GM21360 (cell line): ENCODE results near the gene PCDH9.

ENCODE experiments used
- ATAC-seq: cut with Tn5 transposase; IDR thresholded peaks from one replicate; pipeline ENCODE4 v1.9.1; 2021; ENCODE audit warnings: mild to moderate bottlenecking, moderate library complexity; ENCODE audit not compliant: unreplicated experiment

PCDH9 gene

GRCh38 chr13:66364346-66364745 lies 865.8 kb downstream of the PCDH9 start:
- no peak for ATAC-seq

GRCh38 chr13:66362485-66362884 lies 867.7 kb downstream of the PCDH9 start:
- ATAC-seq = no peak

GRCh38 chr13:66359910-66360552 lies 870.1 kb downstream of the PCDH9 start:
- no peak for ATAC-seq

- no peak for ATAC-seq
Measured at GRCh38 chr13:66359393-66359792, 870.7 kb downstream of the PCDH9 start.

- no peak for ATAC-seq
Measured at GRCh38 chr13:66358564-66358963, 871.6 kb downstream of the PCDH9 start.

- ATAC-seq = no peak
Measured at GRCh38 chr13:66357463-66357862, 872.7 kb downstream of the PCDH9 start.

- ATAC-seq = no peak
Measured at GRCh38 chr13:66354879-66355751, 875.0 kb downstream of the PCDH9 start.

GRCh38 chr13:66353664-66354063 lies 876.5 kb downstream of the PCDH9 start:
- ATAC-seq = no peak

GRCh38 chr13:66349966-66350365 lies 880.2 kb downstream of the PCDH9 start:
- no peak for ATAC-seq

- no peak for ATAC-seq
Measured at GRCh38 chr13:66348745-66349690, 881.1 kb downstream of the PCDH9 start.

- ATAC-seq = no peak
Measured at GRCh38 chr13:66347486-66348117, 882.5 kb downstream of the PCDH9 start.

GRCh38 chr13:66345971-66346370 lies 884.2 kb downstream of the PCDH9 start:
- ATAC-seq = no peak

- ATAC-seq = no peak
Measured at GRCh38 chr13:66345518-66345810, 884.7 kb downstream of the PCDH9 start.

- no peak for ATAC-seq
Measured at GRCh38 chr13:66344805-66345517, 885.2 kb downstream of the PCDH9 start.

- ATAC-seq = no peak
Measured at GRCh38 chr13:66343224-66343828, 886.8 kb downstream of the PCDH9 start.

GRCh38 chr13:66341635-66342377 lies 888.3 kb downstream of the PCDH9 start:
- no peak for ATAC-seq

GRCh38 chr13:66339214-66339613 lies 890.9 kb downstream of the PCDH9 start:
- no peak for ATAC-seq

- no peak for ATAC-seq
Measured at GRCh38 chr13:66338542-66338941, 891.6 kb downstream of the PCDH9 start.

GRCh38 chr13:66335626-66336025 lies 894.5 kb downstream of the PCDH9 start:
- no peak for ATAC-seq
